GM21515 (cell line): Measurements from ENCODE around the gene AK1.

Source experiments
- ATAC-seq: cut with Tn5 transposase; IDR thresholded peaks from one replicate; pipeline ENCODE4 v1.9.1; 2021; ENCODE audit not compliant: unreplicated experiment

Gene AK1

GRCh38 chr9:127825319-127826051 is 52.0 kb downstream of the AK1 start:
- ATAC-seq = no peak

- no peak for ATAC-seq
These were observed 55.4 kb downstream of the AK1 start for GRCh38 chr9:127822108-127822507.

- ATAC-seq = no peak
These were observed 58.9 kb downstream of the AK1 start for GRCh38 chr9:127818574-127818973.

- no peak for ATAC-seq
These were observed 59.5 kb downstream of the AK1 start for GRCh38 chr9:127817881-127818434.

GRCh38 chr9:127816728-127817127 is 60.7 kb downstream of the AK1 start:
- ATAC-seq = no peak
